GM12801 (cell line): Measurements from ENCODE around the gene L3MBTL4.

Source experiments
- CTCF ChIP-seq: IDR thresholded peaks from one replicate; pipeline ENCODE4 v1.5.1; 2011; ENCODE audit warnings: control low read depth; ENCODE audit not compliant: insufficient read length; ENCODE audit errors: extremely low read depth

Gene L3MBTL4

GRCh38 chr18:5958822-5959221 is 455.9 kb downstream of the L3MBTL4 start:
- no peak for TF ChIP-seq CTCF

DNA sequence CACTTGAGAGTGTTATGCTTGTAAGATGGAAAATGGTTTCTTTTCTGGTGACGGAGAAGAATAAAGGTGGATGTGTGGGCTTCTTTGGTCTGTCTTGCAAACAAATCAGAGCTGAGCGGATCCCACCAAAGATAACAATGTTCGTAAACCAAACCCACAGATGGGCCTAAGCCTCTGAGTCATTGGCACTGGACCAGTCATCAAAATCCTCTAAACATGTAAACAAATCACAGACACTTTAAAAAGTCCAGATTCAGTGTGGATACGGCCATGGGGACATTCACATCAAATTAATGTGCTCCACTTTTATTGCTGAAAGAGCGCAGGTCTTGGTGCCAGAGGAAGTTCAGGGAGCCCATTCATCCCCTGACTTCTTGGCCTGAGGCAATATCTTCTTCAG is 458.9 kb downstream of the L3MBTL4 start:
- TF ChIP-seq CTCF, result no peak

DNA sequence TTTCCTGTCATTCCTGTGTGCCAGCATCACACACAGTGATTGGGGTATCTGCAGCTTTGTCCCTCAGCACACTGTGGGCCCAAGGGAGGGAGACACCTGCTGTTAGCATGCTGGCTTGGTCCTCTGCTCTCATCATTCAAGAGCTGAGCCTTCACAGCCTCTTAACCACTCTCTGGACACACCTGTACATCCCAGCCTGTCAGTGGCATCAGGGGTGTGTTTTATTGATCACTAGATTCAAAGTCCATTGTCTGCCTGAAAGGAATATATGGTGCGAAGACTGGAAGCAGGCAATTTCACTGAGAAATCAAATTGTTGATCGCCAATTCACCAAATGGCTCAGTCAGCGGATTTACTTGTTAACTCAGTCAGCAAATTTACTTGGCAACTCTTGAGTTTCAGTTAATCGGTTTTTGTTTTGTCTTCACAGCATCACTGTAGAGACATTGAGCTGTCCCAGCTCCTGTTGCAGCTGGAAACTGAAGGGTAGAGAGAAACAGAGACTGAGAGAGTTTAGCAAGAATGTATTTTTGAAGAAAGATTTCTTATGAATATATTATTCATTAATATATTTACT is 463.1 kb downstream of the L3MBTL4 start:
- no peak for TF ChIP-seq CTCF

GRCh38 chr18:5948781-5949180 is 465.9 kb downstream of the L3MBTL4 start:
- TF ChIP-seq CTCF, result no peak

DNA sequence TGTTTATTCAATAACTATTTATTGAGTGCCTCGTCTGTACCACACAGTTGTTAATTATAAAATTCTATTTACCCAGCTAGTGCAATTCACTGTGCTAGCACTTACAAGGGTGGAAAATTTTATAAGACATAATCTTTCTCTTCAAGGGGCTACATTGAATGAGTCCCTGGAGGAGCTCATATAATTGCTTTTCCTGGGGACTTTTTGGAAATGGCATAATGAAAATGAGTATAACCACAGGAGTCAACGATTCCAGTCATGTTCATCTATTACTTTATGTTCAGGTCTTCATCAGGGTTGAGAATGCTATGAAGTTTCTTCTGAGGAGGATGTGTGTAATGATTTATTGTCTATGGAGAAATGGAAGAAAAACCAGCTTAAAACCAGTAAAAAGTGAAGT is 466.5 kb downstream of the L3MBTL4 start:
- no peak for TF ChIP-seq CTCF

DNA sequence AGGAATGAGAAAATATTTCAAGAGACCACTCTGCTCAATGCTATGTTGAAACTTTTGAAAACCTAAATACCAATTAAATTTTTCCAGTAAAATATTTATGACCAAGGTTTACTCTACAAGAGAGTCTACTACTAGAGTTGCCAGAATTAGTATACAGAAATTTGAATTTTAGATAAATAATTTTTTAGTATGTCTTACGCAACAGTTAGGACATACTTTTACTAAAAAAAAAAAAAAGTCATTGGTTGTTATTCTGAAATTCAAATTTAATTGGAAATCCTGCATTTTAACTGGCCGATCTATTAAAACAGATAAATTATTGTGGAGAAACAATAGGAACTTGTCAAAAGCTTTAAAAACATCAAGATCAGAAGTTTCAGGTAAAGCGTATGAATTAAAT is 470.3 kb downstream of the L3MBTL4 start:
- no peak for TF ChIP-seq CTCF

GRCh38 chr18:5943514-5943913 is 471.2 kb downstream of the L3MBTL4 start:
- no peak for TF ChIP-seq CTCF

GRCh38 chr18:5942591-5942990 is 472.1 kb downstream of the L3MBTL4 start:
- TF ChIP-seq CTCF, result no peak
